ENCODE data around the gene ZNF844.
A peak's percentile ranks its signal among the peaks of the same experiment; 100 is the strongest.
"Not testable (repeated sequence)": the region's sequence is repeated elsewhere in the genome, so short reads cannot be mapped to it uniquely, and the experiment has no call there.

Gene ZNF844

DNA sequence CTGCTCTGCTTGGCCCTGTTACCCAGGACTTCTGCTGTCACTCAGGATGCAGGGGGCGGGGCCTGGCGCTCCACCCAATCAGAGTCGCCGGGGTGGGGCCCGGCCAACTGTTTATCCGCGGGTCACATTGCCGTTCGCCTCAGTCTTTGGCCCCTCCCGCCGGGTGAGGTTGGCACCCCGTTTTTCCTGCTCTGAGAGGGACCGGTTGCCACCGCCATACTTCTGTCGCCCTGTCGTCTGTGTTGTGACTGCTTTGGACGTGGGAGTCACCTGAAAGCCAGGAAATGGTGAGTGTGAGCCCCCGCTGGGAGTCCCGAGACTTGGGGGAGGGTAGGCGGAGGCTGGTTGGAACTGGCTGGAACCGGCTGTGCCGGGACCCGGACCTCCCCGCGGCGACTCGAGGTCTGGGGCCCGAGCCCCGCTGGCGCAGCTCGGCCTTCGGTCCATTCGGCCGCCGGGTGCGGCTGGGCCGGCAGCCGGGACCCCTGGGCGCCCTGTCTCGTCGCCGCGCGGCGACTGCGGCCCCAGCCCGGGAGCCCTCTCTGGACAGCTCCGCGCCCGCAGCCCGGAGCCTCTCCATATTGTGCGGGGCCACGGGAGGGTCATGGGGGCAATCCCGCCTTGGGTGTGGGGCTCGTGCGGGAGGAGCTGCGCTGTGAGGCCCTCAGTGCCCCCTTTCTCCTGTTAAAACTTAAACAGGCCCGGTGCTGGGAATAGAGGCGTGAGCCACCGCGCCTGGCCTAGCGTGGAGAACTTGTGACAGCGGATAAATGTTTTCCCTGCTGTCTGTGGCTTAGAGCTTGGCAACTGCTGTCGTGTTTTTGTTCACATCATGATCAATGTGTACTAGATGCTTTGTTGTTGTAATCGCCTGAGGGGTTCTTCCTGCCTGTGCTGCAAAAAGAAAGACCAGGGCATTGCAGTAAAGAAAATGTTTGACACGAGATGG, at the start of gene ZNF844:
ZNF844 (plus strand) TSS at position 142 of the 949 bp plus-strand sequence; CDS start at position 285, 143 bp downstream.
- peak; percentile 63 for DNase-seq

GRCh38 chr19:12015015-12015752, 49.3 kb upstream of the ZNF844 start:
- DNase-seq: no peak

DNA sequence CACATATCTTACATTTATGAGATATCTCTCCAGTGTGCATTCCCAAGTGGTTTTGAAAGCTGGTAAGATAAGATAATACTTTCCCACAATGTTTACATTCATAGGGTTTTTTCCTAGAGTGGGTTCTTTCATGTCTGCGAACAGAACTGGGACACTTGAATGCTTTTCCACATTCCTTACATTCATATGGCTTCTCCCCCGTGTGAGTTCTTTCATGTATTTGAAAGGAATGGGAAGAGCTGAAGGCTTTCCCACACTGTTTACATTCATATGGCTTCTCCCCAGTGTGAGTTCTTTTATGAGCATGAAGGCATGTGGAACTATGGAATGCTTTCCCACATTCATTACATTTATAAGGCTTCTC, 48.8 kb upstream of the ZNF844 start:
- no peak for DNase-seq

GRCh38 chr19:12034198-12034597, 30.3 kb upstream of the ZNF844 start:
- no peak for DNase-seq

DNA sequence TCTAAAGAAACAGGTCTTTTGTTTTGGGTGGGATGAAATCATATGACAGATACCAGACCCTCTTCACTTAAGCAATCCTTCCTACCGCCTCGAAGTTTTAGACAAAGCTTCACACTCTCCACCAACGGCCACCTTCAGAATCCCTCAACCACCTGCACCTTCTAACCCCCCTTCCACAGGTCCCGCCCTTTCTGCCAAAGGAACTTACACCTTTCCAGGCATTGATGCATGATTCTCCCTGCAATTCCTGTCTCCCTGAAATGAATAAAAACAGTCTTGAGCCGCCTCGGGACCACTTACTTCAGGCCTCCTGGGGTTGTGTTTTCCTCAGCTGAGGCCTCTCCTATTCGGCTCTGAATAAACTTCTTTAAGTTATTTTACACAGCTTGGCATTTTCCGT, 29.9 kb upstream of the ZNF844 start:
- DNase-seq: no peak

- peak; percentile 93 for DNase-seq
These were observed 29.0 kb upstream of the ZNF844 start, which contains the start of gene ZNF433 for GRCh38 chr19:12035220-12036172. ZNF433 (minus strand) TSS chr19:12035679; CDS start chr19:12035539, 140 bp downstream.

- DNase-seq: no peak
These were observed 21.6 kb upstream of the ZNF844 start for GRCh38 chr19:12042893-12043292.

GRCh38 chr19:12043752-12044422, 20.6 kb upstream of the ZNF844 start:
- DNase-seq: no peak

DNA sequence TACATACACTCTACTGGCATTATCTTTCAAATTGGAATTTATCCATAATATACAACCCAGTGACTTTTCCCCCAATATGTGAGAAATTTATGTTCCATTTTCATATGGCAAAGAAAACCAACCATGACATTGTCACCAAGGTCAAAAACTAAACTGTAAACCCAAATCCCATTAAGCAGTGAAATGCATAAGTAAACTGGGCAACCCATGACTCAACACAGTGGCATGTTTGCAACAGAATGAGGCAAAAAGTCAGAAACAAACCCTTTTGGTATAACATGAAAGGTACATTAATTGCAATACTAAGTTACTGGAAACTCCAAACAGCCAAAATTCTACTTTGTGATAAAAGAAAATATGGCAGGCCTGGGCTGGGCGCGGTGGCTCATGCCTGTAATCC, 16.7 kb upstream of the ZNF844 start:
- no peak for DNase-seq

DNA sequence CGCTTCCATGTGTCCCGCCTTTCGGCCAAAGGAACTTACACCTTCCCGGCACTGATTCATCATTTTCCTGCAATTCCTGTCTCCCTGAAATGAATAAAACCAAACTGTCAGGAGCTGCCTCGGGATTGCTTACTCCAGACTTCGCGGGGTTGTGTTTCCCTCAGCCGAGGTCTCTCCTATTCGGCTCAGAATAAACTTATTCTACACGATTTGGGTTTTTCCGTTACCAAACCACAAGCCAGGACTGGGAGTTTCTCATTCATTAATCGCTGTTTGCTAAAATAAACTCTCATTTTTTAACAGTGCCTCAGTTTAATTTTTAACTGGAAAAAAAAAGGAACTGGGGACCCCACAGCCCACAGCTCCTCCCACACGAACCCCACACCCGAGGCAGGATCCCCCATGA, 12.4 kb upstream of the ZNF844 start:
- no peak for DNase-seq

DNA sequence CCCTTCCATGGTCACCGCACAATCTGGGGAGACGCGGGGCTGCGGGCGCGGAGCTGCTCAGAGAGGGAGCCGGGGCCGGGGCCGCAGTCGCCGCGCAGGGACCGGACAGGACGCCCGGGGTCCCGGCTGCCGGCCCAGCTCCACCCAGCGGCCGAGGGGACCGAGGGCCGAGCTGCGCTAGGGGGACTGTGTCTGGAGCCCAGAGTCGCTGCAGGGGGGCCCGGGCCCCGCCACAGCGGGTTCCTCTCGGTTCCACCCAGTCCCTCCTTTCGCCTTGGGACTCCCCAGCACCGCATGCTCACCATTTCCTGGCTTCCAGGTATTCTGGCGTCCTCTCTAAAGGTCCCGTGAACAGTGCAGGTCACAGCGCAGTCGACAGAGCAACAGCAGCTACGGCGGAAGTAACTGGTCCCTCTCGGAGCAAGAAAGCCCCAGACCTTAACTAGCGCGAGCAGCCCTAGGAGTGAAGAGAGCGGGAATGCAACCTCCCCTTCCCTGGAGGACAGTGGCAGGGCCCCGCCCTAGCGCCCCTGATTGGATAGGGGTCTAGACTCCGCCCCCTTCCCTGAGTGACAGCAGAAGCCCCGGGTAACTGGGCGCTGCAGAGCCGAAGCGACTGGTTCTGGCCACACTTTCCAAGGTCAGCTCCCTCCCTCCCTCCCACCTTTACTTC, 11.9 kb upstream of the ZNF844 start, which contains the start of gene ZNF878:
ZNF878 (minus strand) TSS at position 465 of the 673 bp plus-strand sequence; CDS start at position 305, 160 bp downstream.
- peak; percentile 68 for DNase-seq

DNA sequence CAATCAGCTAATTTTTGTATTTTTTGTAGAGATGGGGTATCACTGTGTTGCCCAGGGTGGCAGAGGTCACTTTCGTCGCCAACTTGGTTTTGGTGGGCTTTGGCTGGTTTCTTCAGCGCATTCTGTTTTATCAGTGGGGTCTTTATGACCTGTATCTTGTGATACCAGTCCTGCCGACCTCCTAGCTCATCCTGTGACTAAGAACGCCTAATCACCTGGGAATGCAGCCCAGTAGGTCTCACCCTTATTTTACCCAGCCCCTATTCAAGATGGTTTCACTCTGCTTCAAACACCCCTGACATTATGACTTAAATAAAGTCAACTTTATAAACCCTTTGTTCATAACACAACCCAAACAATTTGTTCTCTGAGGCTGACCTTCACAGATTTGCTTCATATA, 8.7 kb upstream of the ZNF844 start:
- DNase-seq: no peak

GRCh38 chr19:12075538-12076139, 11.1 kb downstream of the ZNF844 start:
- no peak for DNase-seq

DNA sequence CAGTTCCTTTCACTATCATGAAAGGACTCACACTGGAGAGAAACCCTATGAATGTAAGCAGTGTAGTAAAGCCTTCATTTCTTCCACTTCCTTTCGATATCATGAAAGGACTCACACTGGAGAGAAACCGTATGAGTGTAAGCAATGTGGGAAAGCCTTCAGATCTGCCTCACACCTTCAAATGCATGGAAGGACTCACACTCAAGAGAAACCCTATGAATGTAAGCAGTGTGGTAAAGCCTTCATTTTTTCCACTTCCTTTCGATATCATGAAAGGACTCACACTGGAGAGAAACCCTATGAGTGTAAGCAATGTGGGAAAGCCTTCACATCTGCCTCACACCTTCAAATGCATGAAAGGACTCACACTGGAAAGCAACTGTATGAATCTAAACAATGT, 11.8 kb downstream of the ZNF844 start:
- not testable (repeated sequence) for DNase-seq

- DNase-seq: no peak
These were observed 12.8 kb downstream of the ZNF844 start for GRCh38 chr19:12077375-12077774.

GRCh38 chr19:12083336-12083735, 18.8 kb downstream of the ZNF844 start:
- DNase-seq: not testable (repeated sequence)

DNA sequence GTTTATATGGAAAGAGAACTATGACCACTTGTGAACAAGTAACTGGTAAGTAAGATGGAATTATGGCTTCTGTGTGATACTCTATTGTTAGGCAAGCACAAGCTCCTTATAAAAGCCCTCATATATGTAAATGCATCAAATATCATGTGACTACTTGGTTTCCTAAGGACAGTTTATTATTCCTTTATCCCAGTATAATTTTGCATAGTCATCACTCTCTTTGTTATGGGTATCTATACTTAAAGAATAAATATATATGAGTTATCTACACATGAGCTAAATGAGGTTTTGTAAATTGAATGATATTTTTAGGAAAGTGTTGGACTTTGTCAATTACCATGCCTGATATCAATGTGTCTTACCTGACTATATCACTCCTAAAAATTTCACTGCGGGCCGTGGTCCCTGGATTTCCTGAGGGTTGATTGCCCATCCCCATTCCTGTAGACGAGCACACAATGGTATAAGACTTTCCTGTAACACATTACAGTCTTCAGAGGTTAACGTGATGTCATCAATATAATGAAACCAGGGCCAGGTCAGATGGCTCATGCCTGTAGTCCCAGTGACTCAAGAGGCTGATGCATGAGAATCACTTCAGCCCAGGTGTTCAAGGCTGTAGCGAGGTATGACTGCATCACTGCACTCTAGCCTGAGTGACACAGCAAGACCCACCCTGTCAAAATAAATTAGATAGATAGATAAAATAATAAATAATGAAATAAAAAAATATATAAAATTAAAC, 20.7 kb downstream of the ZNF844 start:
- no peak for DNase-seq

- DNase-seq: peak; percentile 11
These were observed 26.3 kb downstream of the ZNF844 start for GRCh38 chr19:12090807-12091206.

DNA sequence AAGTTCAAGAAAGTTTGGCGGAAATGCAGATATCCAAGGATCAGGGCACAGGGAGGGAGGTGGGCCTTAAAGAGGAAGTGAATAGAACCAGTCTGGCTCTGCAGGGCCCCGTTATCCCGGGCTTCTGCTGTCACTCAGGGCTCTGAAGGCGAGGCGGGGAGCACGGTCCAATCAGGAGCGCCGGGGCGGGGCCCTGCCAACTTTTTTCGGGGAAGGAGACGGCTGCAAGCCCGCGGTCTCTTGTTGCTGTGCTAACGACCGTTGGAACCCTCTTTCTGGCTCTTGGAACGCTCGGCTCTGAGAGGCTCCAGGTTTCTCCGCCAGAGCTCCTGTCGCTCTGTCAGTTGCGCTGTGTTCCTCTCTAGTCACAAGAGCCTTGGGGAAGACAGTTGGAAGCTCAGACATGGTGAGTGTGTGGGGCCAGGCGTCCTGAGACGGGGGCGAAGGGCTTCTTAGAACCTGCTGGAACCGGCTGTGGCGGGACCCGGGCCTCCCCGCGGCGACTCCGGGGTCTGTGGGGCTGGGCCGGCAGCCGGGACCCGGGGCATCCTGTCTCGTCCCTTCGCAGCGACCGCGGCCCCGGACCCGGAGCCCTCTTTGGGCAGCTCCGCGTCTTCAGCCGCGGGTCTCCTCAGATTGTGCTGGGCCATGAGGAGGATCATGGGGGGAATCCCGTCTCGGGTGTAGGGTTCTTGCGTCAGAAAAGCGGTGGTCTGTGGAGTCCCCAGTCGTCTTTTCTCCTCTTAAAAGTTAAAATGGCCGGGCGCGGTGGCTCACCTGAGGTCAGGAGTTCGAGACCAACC, 27.7 kb downstream of the ZNF844 start:
- no peak for DNase-seq

Data from NCI-H2029 treated with DMSO at 0.1 percent for 48 hours (cell line).